K562 (cell line): ENCODE data around the gene PAQR4. TPM values are rescaled to one million over a fixed set of nuclear protein-coding genes. Genes with fewer than 3 reads are reported as not detected.

Experiments used
- ATAC-seq: fragments of 200-7000 bp; cut with Tn5 transposase; 3 replicates; pipeline ENCODE4 v1.9.1; 2020; ENCODE audit warnings: moderate library complexity
- BruUV-seq: library from RNA; stranded (reverse); fragments of 400-500 nt; replicated peaks from 2 replicates; lab custom pipeline; 2021; lab: Mats Ljungman, UMichigan
- CTCF ChIA-PET: fragments of 300-600 bp; formaldehyde crosslinking; extraction: SDS; loops from one replicate; lab custom pipeline; 2021; ENCODE audit warnings: low intra/inter-chr PET ratio; lab: Yijun Ruan, JAX
- POLR2A ChIA-PET: fragments of 300-600, 350-650 bp; sonication (Branson Sonifier 250); formaldehyde crosslinking; extraction: SDS; loops from one replicate; lab custom pipeline; 2021; ENCODE audit warnings: antibody characterized with exemption, inconsistent platforms; lab: Yijun Ruan, JAX
- DNase-seq, 4 experiments: peaks; one replicate each; pipeline versions ENCODE4 v3.0.0 to v3.0.0-alpha.2; 2011 to 2018; ENCODE audit warnings: low spot score in 3 of 4, mixed read lengths in 3 of 4; ENCODE audit errors: extremely low read depth in 1 of 4
- FAIRE-seq: peaks from 2 replicates; lab custom pipeline; 2011; peaks lifted over from hg19 to GRCh38; lab: Jason Lieb, UNC
- H2AFZ ChIP-seq: 2 replicates; pipeline ENCODE4 v1.6.0; 2011; ENCODE audit warnings: low read depth, low read length, control low read depth, inconsistent platforms
- H3K27ac ChIP-seq: fragments of 200-600 bp; 3 replicates; pipeline ENCODE4 v1.8.0; 2011; ENCODE audit warnings: low read depth, mild to moderate bottlenecking, control low read depth, inconsistent platforms, low read length, moderate library complexity, mixed read lengths; ENCODE audit errors: extremely low read depth
- H3K27me3 ChIP-seq, 2 experiments: fragments of 300-600 bp in 1 of 2; 2 replicates in 1 of 2; 3 replicates in 1 of 2; pipeline versions ENCODE4 v1.6.0 to v1.8.0; 2011; ENCODE audit warnings: inconsistent platforms in 2 of 2, low read length in 2 of 2, mild to moderate bottlenecking in 1 of 2, mixed read lengths in 1 of 2, moderate library complexity in 1 of 2; ENCODE audit not compliant: control insufficient read depth in 2 of 2, insufficient read depth in 2 of 2
- H3K36me3 ChIP-seq: fragments of 300-600 bp; 3 replicates; pipeline ENCODE4 v1.8.0; 2011; ENCODE audit warnings: mild to moderate bottlenecking, low read length, inconsistent platforms; ENCODE audit not compliant: control insufficient read depth, insufficient read depth
- H3K4me1 ChIP-seq, 2 experiments: fragments of 200-600 bp in 1 of 2; replicated peaks in 1 of 2; 2 replicates in 1 of 2; 3 replicates in 1 of 2; pipeline versions ENCODE4 v1.5.1 to v1.8.0; 2011; ENCODE audit warnings: inconsistent platforms in 2 of 2, low read length in 2 of 2, mild to moderate bottlenecking in 1 of 2, mixed read lengths in 1 of 2, moderate library complexity in 1 of 2; ENCODE audit not compliant: control insufficient read depth in 2 of 2, insufficient read depth in 2 of 2
- H3K4me2 ChIP-seq: 2 replicates; pipeline ENCODE4 v1.6.1; 2011; ENCODE audit warnings: low read length, control low read depth, inconsistent platforms, mixed read lengths; ENCODE audit not compliant: insufficient read depth
- H3K4me3 ChIP-seq: fragments of 200-600 bp; sonication (generic), shearing (Covaris generic); 2 replicates; pipeline ENCODE4 v1.5.1; 2016; ENCODE audit warnings: control low read depth, inconsistent platforms
- H3K79me2 ChIP-seq: fragments of 200-600 bp; 3 replicates; pipeline ENCODE4 v1.8.0; 2011; ENCODE audit warnings: low read length, inconsistent platforms; ENCODE audit not compliant: control insufficient read depth, insufficient read depth
- H3K9ac ChIP-seq, 2 experiments: 2 replicates each; pipeline versions ENCODE4 v1.6.0 to v1.6.1; 2011; ENCODE audit warnings: low read depth in 2 of 2, low read length in 2 of 2, control low read depth in 1 of 2, inconsistent platforms in 1 of 2, mild to moderate bottlenecking in 1 of 2, mixed read lengths in 1 of 2; ENCODE audit not compliant: insufficient read depth in 1 of 2
- H3K9me1 ChIP-seq: one replicate; pipeline ENCODE4 v1.6.0; 2011; ENCODE audit warnings: inconsistent platforms, mild to moderate bottlenecking, low read length, moderate library complexity; ENCODE audit not compliant: control insufficient read depth, insufficient read depth
- H3K9me3 ChIP-seq: replicated peaks from 2 replicates; pipeline ENCODE4 v1.5.1; 2011; ENCODE audit warnings: low read depth, low read length, inconsistent platforms; ENCODE audit not compliant: control insufficient read depth, insufficient read depth
- H4K20me1 ChIP-seq: replicated peaks from 2 replicates; pipeline ENCODE4 v1.6.1; 2011; ENCODE audit warnings: low read length, inconsistent platforms, mixed read lengths; ENCODE audit not compliant: control insufficient read depth, insufficient read depth
- MTA1 ChIP-seq: fragments of 450-650 bp; IDR thresholded peaks from 2 replicates; pipeline ENCODE4 v1.6.1; 2017; ENCODE audit warnings: borderline replicate concordance
- MYBL2 ChIP-seq, 2 experiments: fragments of 450-650 bp in 1 of 2; sonication (generic) in 1 of 2; formaldehyde crosslinking in 1 of 2; IDR thresholded peaks; 2 replicates each; pipeline versions ENCODE4 v1.6.1 to v1.8.1; 2017 to 2022; ENCODE audit warnings: borderline replicate concordance in 1 of 2, inconsistent platforms in 1 of 2, low read depth in 1 of 2, mild to moderate bottlenecking in 1 of 2, missing genetic modification reagents in 1 of 2, moderate library complexity in 1 of 2
- POLR2A ChIP-seq: fragments of 450-650 bp; conservative IDR thresholded peaks from 2 replicates; pipeline ENCODE4 v1.6.1; 2016
- POLR2AphosphoS2 ChIP-seq: IDR thresholded peaks from 2 replicates; pipeline ENCODE4 v1.6.1; 2012; ENCODE audit warnings: low read length, improper control_type of control experiment
- POLR2G ChIP-seq: fragments of 200-400 bp; formaldehyde crosslinking; IDR thresholded peaks from 2 replicates; pipeline ENCODE4 v1.6.1; 2017; ENCODE audit warnings: low read depth, mild to moderate bottlenecking, antibody characterized with exemption, low read length, moderate library complexity
- RBFOX2 ChIP-seq: fragments of 200-400 bp; formaldehyde crosslinking; IDR thresholded peaks from 2 replicates; pipeline ENCODE4 v1.6.1; 2017; ENCODE audit warnings: low read depth, mild to moderate bottlenecking, low read length, moderate library complexity
- SIRT6 ChIP-seq: IDR thresholded peaks from one replicate; pipeline ENCODE4 v1.6.1; 2012; ENCODE audit warnings: low read depth, mild to moderate bottlenecking, control low read depth, inconsistent platforms, low read length, moderate library complexity
- SUPT5H ChIP-seq: fragments of 450-650 bp; IDR thresholded peaks from 2 replicates; pipeline ENCODE4 v1.6.1; 2016
- WGBS: fragments of 100-300 bp; shearing (Covaris generic); methylation state at CpG from one replicate; pipeline ENCODE4 v1.1.6; 2016; ENCODE audit warnings: low coverage, mixed read lengths; ENCODE audit not compliant: insufficient coverage; ENCODE audit errors: missing lambda C conversion rate; 5-methylcytosine and 5-hydroxymethylcytosine counted together
- in situ Hi-C: fragments of 300-500 bp; cut with MboI; formaldehyde crosslinking; loops from 4 replicates; pipeline ENCODE4 v1.15.0; 2018; ENCODE audit warnings: inconsistent platforms, mixed read lengths
- intact Hi-C: fragments of 100-400 bp; cut with micrococcal nuclease; formaldehyde crosslinking; loops from 2 replicates; pipeline ENCODE4 v1.14.2; 2022
- polyA plus RNA-seq, 8 experiments: library from polyadenylated mRNA; depleted of rRNA in 4 of 8; stranded (reverse) in 5 of 8; unstranded in 3 of 8; fragments of >200 nt; fragmentation: Nextera tagmentation in 2 of 8; fragmentation: Illumina TruSeq in 1 of 8; extraction: Ambion mirVana in 2 of 8; extraction: Trizol in 1 of 8; gene quantifications; 2 replicates each; pipeline versions ENCODE4 v1.2.1 to v1.2.3, GENCODE V29; 2011 to 2014; ENCODE audit warnings: inconsistent platforms in 1 of 8, missing spikeins in 1 of 8
- total RNA-seq, 7 experiments: library from RNA; depleted of rRNA in 6 of 7; stranded (reverse); fragments of >200 nt in 6 of 7; fragmentation: Illumina TruSeq in 2 of 7; extraction: Trizol in 2 of 7; gene quantifications; 2 replicates each; pipeline versions ENCODE4 v1.2.1 to v1.2.3, GENCODE V29; 2011 to 2021; ENCODE audit warnings: low replicate concordance in 1 of 7

PAQR4 gene
- total and polyA plus RNA-seq, 9 of the 15 experiments (the other 6 are each of a cell fraction or from before 2014, with no cell fraction given) = 0.62 to 40.4 (median 19.5) TPM

DNA sequence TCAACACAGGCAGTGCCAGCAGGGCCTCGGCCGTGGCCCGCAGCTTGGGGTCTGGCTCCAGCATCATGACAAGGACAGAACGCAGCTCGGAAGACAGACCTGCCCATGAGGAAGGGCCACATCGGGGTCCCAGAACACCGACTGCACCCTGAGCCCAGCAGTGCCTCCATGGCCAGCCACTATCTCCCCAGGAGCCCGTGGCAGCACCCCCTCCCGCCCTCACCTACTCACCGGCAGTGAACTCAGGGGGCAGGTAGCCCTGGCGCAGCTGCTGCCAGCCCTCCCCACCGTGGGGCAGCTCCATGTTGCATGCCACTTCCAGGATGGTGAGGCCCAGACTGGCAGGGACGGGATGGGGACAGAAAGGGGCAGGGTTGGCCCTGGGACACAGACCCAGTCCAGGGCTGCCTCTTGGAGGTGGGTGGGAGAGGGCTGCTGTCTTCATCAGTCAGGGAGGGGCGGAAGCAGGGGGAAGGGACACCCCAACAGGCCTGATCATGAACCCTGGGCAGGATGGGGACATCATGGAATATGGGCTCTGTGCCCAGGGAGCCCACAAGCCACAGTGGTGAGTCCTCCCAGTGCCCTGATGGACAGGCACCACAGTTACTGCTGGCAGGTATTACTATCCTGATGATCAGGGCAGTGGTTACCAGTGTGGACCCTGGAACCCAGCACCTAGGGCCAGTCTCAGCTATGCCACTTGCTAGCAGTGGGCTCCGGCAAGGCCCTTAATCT, 5.3 kb downstream of the PAQR4 start:
- Histone ChIP-seq H3K79me2 (peaks cover 51% of the 10 kb centered on the region), H3K4me1 (peaks cover 9 to 92% of the 10 kb centered on the region in 2 experiments; a peak in 4 of 5 replicates), H4K20me1 (peaks cover 25% of the 10 kb centered on the region), H2AFZ (no peak overlapping the region), H3K36me3 (peaks cover 84% of the 10 kb centered on the region; the same call in 2 of the 3 replicates), H3K9ac (peak overlapping the region in 1 of 2 experiments; percentile 81; a peak in 2 of 4 replicates), H3K4me3 (no peak overlapping the region), H3K27me3 (no peaks in the 10 kb centered on the region), H3K9me1 (peaks cover 3% of the 10 kb centered on the region), H3K27ac (no peak overlapping the region), H3K9me3 (no peaks in the 10 kb centered on the region), H3K4me2 (no peak overlapping the region)
- CTCF ChIA-PET = no interaction called here
- no TSS peak for BruUV-seq
- DNase-seq (no peak), FAIRE-seq (no peak), ATAC-seq (no peak)
- TF ChIP-seq SUPT5H = peak; percentile 42
- peak; percentile 82; the same call in 1 of the 2 replicates for TF ChIP-seq POLR2AphosphoS2
- TF ChIP-seq MYBL2 (IDR thresholded peaks at IDR 0.05; ENCODE audit: low read depth) = no peak
- no peak for TF ChIP-seq MYBL2 (CRISPR knock-in tag; IDR thresholded peaks at IDR 0.05; ENCODE audit: borderline replicate concordance)
- peak; percentile 78 for TF ChIP-seq SIRT6
- TF ChIP-seq RBFOX2 = peak; percentile 18; the same call in 1 of the 2 replicates
- TF ChIP-seq MTA1 = no peak
- TF ChIP-seq POLR2G = peak; percentile 71
- peak; percentile 57 for TF ChIP-seq POLR2A
- 94% methylated on average over 15 of the region's 15 CpGs for WGBS
- POLR2A ChIA-PET = interaction anchor here (0.6 to 1.8 kb wide), 6 partner anchors 9 to 170 kb away, joined by 3 to 8 read pairs (median 4); no protein-coding TSS in a partner anchor
- intact Hi-C loops (no loop called here), in situ Hi-C loops (no loop called here)
